HG03521 (cell line): Measurements from ENCODE around the gene C1orf159.

Experiments
- ATAC-seq: cut with Tn5 transposase; IDR thresholded peaks from one replicate; pipeline ENCODE4 v1.9.1; 2021; ENCODE audit warnings: mild to moderate bottlenecking, moderate library complexity; ENCODE audit not compliant: unreplicated experiment

The C1orf159 gene

GRCh38 chr1:1092894-1093609, 22.8 kb downstream of the C1orf159 start:
- ATAC-seq, result no peak

DNA sequence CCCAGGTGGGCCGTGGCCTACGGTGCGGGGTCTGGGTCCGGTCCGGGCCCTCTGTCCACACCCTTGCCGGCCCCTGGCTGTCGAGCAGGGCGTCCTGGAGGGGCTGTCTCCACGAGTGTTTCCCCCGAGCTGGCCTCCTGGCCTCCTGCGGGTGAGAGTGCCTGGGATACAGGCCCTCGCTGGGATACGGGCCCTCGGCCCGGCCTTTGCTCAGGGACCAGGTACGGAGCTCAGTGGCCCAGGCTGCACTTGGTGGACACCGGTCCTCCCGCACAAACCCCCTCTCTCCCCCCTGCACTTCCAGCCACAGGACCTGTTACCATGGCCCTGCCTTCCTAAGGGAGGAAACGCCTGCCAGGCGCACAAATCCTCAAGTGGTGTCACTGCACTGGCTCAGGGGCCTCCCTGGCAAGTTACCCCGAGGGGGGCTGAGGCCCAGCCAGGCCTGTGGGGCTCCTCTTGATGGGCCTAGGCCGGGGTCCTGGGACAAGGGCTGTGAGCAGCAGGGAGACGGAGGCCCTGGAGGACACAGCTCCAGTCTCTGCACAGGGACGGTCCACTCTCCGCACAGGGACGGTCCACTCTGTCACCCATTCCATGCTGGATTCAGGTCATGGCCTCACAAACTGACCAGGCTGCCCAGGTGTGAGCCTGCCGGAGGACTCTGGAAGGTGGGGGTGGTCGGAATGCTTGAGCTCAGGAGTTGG, 23.6 kb downstream of the C1orf159 start:
- no peak for ATAC-seq

DNA sequence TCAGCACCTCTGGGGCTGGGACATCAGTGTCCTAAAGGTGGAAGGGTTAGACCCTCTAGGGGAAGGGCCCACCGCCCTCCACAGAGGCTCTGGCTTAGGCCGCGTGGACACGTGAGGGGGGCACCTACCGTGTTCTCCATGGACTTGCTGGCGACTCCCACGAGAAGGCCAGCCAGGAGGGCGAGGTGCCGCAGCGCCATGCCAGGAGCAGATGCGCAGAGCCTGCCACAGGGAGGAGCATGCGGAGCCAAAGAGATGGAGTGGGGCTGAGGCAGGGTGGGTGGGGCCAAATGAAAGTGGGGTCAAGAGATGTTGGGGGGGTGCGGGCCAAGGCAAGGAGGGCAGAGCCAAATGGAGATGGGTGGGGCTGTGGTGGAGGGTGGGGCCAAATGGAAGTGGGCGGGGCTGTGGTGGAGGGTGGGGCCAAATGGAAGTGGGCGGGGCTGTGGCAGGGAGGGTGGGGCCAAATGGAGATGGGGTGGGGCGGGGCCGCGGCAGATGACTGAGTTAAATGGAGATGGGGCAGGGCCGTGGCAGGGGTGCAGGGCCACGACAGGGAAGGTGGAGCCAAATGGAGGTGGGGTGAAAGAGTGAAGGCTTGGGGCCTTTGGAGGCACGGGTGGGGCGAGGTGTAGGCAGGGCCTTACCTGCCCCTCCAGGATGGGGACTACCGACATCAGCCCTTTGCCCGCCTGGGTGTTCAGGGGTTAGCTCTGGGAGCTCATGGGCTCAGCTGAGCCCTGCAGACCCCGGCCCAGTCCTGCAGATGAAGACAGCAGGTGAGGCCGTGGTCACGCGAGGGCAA, 24.3 kb downstream of the C1orf159 start:
- ATAC-seq, result no peak

DNA sequence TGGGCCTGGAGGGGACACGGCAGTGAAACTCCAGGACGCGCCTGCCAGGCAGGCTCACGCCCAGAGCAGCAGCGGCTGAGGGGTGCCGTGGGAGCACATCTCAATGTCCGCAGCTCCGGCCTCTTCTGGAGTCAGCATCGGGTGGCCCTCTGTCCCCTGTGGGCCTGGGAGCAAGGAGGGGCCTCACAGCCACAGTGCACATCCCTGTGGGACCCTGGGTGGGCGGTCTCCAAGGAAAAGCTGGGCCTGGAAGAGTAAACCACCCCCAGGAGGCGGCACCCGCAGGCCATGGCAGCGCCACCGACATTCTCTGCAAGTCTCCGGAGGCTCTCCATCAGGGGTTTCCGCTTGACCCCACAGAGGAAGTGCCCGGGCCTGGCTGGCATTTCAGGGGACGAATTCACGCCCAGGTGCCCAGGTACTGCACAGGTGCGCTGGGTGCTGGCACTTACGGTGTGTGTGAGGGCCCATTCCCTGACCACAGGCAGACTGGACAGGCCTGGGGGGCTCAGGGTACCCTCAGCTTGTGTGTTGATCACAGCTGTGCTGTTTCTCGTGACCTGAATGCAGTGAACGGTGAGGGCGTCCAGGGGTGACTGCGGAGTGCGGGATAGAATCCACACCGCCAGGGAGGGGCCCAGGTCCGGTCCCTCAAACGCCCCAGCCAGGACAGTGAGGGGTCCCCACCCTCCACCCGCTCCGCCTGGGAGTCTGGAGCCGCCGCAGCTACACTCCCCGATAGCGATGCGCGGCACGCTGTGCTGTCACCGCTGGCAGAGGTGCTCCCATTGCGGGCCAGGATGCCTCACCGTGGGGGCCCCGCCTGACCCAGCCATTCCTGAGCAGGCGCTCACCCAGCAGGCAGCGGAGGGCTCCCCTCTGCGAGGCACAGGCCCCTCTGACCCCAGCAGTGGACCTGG, 25.2 kb downstream of the C1orf159 start:
- no peak for ATAC-seq

GRCh38 chr1:1089731-1090423, 26.0 kb downstream of the C1orf159 start:
- no peak for ATAC-seq

DNA sequence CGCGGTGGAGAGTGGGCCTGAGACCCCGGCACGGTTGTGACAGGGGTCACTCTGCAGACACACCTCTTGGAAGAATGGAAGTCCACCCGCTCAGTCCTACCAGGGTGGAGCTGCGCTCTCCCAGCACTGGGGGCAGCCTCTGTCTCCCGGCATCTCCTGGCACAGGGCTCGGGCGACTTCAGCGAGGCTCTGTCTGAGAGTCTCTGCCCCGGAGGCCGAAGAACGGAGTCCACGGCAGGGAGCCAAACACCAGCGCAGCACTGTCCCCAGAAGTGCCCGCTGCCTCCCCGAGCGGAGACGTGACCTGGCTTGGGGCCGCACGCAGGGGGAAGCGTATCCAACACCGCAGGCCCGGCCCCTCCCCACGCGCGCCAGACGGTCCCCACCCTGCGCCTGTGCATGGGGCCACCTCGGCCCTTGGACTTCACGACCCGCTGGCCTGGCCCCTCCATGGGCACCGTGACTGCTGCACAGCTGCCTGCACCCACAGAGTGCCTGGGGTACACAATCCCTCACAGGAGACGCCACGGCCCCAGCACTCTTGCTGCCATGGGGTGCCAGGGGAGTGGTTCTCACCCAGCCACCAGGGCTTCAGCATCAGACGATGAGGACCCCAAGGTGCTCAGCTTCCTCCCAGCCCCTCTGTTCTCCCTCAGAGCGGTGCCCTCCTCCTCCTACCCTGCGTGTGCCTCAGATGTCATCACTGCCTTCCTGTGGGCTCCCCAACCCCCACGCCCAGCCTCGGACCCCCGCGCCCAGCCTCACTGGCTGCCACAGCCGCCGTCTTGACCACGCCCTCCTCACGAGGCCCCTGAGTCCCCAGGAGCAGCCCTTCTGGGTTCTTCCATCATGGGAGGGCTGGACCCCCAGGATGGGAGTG, 26.8 kb downstream of the C1orf159 start:
- no peak for ATAC-seq

DNA sequence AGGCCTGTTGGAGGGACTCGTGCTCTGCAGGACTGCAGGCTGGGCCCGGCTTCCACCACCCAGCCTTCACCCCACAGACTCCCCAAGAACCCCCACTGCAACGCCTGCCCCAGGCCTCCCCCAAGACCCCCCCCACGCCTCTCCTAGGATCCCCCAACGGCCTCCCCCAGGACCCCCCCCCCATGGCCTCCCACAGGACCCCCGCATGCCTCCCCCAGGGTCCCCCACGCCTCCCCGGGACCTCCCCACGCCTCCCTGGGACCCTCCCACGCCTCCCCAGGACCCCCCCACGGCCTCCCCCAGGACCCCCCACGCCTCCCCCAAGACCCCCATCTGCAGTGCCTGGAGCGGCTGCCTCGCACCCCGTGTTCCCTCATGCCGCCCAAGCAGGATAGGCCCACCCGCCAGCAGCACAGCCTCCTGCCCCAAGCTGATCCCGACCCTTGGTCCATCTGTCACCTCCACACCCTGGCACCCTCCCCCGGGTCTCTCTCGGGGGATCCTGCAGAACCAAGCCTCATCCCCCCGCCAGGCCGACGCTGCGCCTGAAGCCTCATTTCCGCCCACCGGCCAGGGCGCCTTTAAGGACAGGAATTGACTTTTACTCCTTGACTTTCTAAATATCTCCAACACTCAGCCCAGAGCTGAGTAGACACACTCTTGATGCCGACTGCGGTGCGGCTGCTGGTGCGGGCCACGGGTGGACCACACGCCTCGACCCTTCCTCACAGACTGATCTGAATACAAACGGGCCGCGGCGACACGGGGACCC, 27.7 kb downstream of the C1orf159 start:
- ATAC-seq, result no peak

DNA sequence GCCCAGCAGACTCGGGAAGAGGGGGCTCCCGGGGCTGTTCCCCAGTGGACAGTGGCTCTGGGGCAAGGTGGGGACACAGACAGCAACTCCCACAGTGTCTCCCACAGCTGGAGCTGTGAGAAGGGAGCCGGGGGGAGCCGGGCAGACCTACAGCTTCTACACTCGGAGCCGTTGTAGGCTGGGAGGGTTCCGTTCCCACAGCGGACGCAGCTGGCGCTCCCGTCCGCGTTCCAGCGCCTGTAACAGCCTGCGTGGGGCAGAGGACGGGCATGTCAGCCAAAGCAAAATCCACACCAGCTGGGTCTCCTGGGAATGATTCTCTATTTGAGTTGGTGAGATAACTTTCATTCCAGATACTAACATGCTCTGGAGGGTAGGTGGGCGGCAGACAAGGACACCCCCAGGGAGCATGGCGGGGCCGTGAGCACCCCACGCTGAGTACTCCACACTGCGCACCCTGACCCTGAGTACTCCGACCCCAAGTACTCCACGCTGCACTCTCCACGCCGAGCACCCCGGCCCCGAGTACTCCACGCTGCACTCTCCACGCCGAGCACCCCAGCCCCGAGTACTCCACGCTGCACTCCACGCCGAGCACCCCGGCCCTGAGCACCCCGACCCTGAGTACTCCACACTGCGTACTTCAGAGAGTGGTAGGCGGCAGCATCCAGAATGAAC, 28.4 kb downstream of the C1orf159 start:
- ATAC-seq, result no peak

DNA sequence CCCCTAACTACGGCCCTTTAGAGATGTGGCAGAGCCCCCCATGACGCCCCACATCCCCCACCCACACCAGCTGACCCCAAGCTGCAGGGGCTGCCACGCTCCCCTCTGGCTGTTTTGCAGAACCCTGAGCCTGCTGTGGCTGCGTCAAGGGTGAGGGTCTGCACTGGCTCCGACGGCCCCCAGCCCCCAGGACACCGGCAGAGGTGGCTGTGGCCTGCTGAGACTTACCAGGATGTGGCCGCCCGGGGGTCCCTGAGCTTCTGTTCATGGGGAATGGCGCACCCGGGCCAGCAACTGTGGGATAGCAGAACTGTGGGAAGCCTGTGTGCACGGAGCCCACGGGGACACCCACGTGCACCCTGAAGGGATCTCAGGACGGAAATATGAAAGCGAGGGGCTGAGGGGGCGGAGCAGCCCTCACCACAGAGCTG, 29.0 kb downstream of the C1orf159 start:
- no peak for ATAC-seq

GRCh38 chr1:1085911-1086841, 29.7 kb downstream of the C1orf159 start:
- no peak for ATAC-seq

DNA sequence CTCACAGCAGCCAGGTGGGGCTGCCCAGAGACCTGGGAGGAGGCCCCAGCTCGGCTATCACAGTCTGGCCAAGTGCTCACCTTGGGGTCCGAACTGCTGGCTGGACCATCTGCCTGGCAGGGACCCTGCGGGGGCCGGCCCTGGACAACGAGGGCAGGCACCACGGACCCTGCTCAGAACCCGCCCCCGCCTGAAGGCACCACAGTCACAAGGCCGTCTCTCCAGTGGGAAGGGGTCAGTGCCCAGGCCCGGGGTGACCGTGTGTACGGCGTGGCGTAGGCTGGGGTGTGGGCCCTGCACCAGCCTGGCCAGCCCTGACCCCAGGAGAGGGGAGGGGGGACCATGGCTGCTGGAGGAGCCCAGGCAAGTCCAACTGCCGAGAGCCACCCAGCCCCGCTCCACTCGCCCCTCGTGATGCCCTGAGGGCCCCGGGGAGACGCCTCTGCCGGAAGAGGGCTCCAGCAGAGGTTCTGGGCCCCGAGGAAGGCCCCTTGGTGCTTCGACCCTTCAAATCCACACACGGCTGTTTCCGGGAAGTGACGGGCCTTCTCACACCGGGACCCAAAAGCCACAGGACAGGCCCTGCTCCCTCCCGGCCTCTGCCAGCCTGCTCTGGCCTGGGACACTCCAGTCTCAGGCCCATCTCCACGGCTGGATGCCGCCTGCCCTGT, 30.6 kb downstream of the C1orf159 start:
- no peak for ATAC-seq

- ATAC-seq, result no peak
Measured at GRCh38 chr1:1084372-1085170, 31.3 kb downstream of the C1orf159 start.

GRCh38 chr1:1083416-1084371, 32.2 kb downstream of the C1orf159 start:
- no peak for ATAC-seq

DNA sequence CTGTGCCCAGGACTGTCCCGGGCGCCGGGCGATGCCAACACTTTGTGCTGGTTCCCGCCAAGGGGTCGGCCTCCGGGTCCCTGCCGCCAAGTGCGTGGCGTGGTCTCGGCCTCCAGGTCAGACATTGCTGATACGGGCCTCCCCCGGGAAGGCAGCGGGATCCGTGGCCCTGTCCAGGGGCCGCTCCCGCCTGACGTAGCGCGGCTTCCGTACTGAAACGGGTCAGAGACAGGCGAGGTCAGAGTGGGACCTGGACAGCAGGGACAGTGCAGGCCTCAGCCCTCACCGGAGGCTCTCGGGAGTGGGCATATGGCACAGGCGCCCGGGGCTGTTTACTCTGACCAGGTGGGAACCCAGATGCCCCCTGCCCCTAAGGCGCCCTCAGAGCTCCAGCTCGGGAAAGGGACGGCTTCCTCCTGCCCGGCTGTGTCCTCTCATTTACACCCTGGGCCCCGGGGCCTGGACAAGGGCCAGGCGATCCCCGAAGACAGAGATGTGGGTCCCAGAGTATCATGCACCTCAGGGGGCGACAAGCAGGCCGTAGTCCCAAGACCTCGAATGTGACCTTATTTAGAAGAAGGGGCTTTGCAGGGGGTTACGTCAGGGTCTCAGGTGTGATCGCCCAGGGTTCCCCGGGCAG, 33.0 kb downstream of the C1orf159 start:
- no peak for ATAC-seq
